Rectal smooth muscle tissue (tissue), 1 donor: ENCODE results near the gene SPEM2.

Source experiments
- H3K27ac ChIP-seq: one replicate; pipeline ENCODE4 v1.7.0; 2013; ENCODE audit warnings: low read depth, low read length, inconsistent platforms
- H3K27me3 ChIP-seq: one replicate; pipeline ENCODE4 v1.7.0; 2013; ENCODE audit warnings: low read length; ENCODE audit not compliant: control insufficient read depth, insufficient read depth
- H3K36me3 ChIP-seq: one replicate; pipeline ENCODE4 v1.7.0; 2013; ENCODE audit warnings: low read length; ENCODE audit not compliant: control insufficient read depth, insufficient read depth
- H3K4me1 ChIP-seq: one replicate; pipeline ENCODE4 v1.7.0; 2013; ENCODE audit warnings: low read length; ENCODE audit not compliant: control insufficient read depth, insufficient read depth
- H3K4me3 ChIP-seq: one replicate; pipeline ENCODE4 v1.7.0; 2013; ENCODE audit warnings: low read length
- H3K9ac ChIP-seq: one replicate; pipeline ENCODE4 v1.7.0; 2013; ENCODE audit warnings: low read length

Gene SPEM2

DNA sequence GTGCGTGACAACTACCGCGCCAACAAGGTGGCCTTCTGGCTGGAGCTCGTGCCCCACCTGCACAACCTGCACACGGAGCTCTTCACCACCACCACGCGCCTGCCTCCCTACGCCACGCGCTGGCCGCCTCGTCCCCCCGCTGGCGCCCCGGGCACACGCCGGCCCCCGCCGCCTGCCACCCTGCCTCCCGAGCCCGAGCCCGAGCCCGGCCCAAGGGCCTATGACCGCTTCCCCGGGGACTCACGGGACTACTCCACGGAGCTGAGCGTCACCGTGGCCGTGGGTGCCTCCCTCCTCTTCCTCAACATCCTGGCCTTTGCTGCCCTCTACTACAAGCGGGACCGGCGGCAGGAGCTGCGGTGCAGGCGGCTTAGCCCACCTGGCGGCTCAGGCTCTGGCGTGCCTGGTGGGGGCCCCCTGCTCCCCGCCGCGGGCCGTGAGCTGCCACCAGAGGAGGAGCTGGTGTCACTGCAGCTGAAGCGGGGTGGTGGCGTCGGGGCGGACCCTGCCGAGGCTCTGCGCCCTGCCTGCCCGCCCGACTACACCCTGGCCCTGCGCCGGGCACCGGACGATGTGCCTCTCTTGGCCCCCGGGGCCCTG is 8.3 kb upstream of the SPEM2 start:
- no peak overlapping the region for H3K27ac ChIP-seq
- no peaks in the 10 kb centered on the region for H3K27me3 ChIP-seq
- H3K4me3 ChIP-seq = no peak overlapping the region
- no peak overlapping the region for H3K9ac ChIP-seq
- no peaks in the 10 kb centered on the region for H3K4me1 ChIP-seq
- no peaks in the 10 kb centered on the region for H3K36me3 ChIP-seq

DNA sequence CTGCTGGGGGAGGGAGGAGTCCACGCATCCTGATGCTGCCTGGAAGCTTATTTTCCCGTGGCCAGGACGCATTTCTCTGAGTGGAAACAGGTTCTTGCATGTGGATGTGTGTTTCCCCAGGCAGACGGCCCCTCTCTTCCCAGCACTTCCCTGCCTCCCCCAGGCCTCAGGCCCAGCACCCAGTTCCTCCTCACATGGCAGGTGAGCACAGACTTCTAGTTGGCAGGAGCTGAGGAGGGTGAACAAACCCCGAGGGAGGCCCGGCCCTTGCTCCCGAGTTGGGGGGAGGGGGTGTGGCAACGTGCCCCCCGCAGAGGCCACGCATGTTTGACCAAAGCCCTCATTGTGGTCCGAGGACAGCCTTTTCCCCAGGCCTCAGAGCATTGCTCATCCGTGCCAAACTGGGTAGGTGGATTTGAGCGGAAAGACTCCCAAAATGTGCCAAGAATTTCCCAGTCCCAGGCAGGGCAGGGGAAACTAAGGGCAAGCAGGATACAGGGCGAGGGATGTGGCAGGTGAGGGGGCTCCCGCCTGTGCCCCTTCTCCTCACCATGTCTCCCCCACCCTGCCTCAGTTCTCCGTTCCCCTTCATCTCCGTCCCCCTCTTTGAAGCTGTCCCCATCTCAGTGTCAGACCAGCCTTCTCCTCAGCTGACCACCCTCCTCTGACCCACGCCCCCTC is 6.8 kb upstream of the SPEM2 start:
- H3K27me3 ChIP-seq = no peaks in the 10 kb centered on the region
- no peaks in the 10 kb centered on the region for H3K4me1 ChIP-seq
- H3K36me3 ChIP-seq = no peaks in the 10 kb centered on the region
- no peak overlapping the region for H3K27ac ChIP-seq
- no peak overlapping the region for H3K4me3 ChIP-seq
- no peak overlapping the region for H3K9ac ChIP-seq

GRCh38 chr17:7419819-7420610 is 5.4 kb upstream of the SPEM2 start, which contains the start of gene SPEM1:
SPEM1 (plus strand) TSS chr17:7420324; CDS start chr17:7420385, 61 bp downstream.
- Histone ChIP-seq H3K27me3 (no peaks in the 10 kb centered on the region), H3K27ac (no peak within 1 kb of the TSS), H3K36me3 (no peaks in the 10 kb centered on the region), H3K9ac (no peak within 1 kb of the TSS), H3K4me1 (no peaks in the 10 kb centered on the region), H3K4me3 (no peak within 1 kb of the TSS)

- Histone ChIP-seq H3K4me3 (no peak overlapping the region), H3K36me3 (no peaks in the 10 kb centered on the region), H3K27me3 (no peaks in the 10 kb centered on the region), H3K9ac (no peak overlapping the region), H3K4me1 (no peaks in the 10 kb centered on the region), H3K27ac (no peak overlapping the region)
Measured at GRCh38 chr17:7421186-7421585, 4.2 kb upstream of the SPEM2 start.

- no peak overlapping the region for H3K27ac ChIP-seq
- no peaks in the 10 kb centered on the region for H3K27me3 ChIP-seq
- no peak overlapping the region for H3K9ac ChIP-seq
- no peaks in the 10 kb centered on the region for H3K36me3 ChIP-seq
- H3K4me3 ChIP-seq = no peak overlapping the region
- no peaks in the 10 kb centered on the region for H3K4me1 ChIP-seq
Measured at GRCh38 chr17:7423679-7424078, 1.7 kb upstream of the SPEM2 start.

- no peaks in the 10 kb centered on the region for H3K27me3 ChIP-seq
- H3K4me1 ChIP-seq = no peaks in the 10 kb centered on the region
- H3K9ac ChIP-seq = no peak overlapping the region
- H3K27ac ChIP-seq = no peak overlapping the region
- no peaks in the 10 kb centered on the region for H3K36me3 ChIP-seq
- H3K4me3 ChIP-seq = no peak overlapping the region
Measured at GRCh38 chr17:7425756-7426155, 340 bp downstream of the SPEM2 start.

GRCh38 chr17:7426203-7426863 is 917 bp downstream of the SPEM2 start:
- no peak overlapping the region for H3K4me3 ChIP-seq
- no peaks in the 10 kb centered on the region for H3K36me3 ChIP-seq
- no peaks in the 10 kb centered on the region for H3K4me1 ChIP-seq
- H3K9ac ChIP-seq = no peak overlapping the region
- no peak overlapping the region for H3K27ac ChIP-seq
- no peaks in the 10 kb centered on the region for H3K27me3 ChIP-seq

- H3K4me1 ChIP-seq = no peaks in the 10 kb centered on the region
- no peaks in the 10 kb centered on the region for H3K27me3 ChIP-seq
- H3K9ac ChIP-seq = no peak overlapping the region
- no peak overlapping the region for H3K4me3 ChIP-seq
- no peaks in the 10 kb centered on the region for H3K36me3 ChIP-seq
- H3K27ac ChIP-seq = no peak overlapping the region
Measured at GRCh38 chr17:7426896-7427489, 1.6 kb downstream of the SPEM2 start.

GRCh38 chr17:7427549-7427948 is 2.1 kb downstream of the SPEM2 start:
- Histone ChIP-seq H3K36me3 (no peaks in the 10 kb centered on the region), H3K27ac (no peak overlapping the region)

GRCh38 chr17:7428557-7428956 is 3.1 kb downstream of the SPEM2 start, which contains the start of gene SPEM3:
SPEM3 (plus strand) TSS chr17:7428857; CDS start chr17:7428903, 46 bp downstream.
- Histone ChIP-seq H3K27ac (no peak within 1 kb of the TSS), H3K36me3 (no peaks in the 10 kb centered on the region), H3K4me3 (no peak within 1 kb of the TSS), H3K4me1 (no peaks in the 10 kb centered on the region), H3K9ac (no peak within 1 kb of the TSS), H3K27me3 (no peaks in the 10 kb centered on the region)

More at GRCh38 chr17:7427549-7427948, 2.1 kb downstream of the SPEM2 start:
- Histone ChIP-seq H3K4me1 (no peaks in the 10 kb centered on the region), H3K4me3 (no peak overlapping the region), H3K27me3 (no peaks in the 10 kb centered on the region), H3K9ac (no peak overlapping the region)

- H3K36me3 ChIP-seq = no peaks in the 10 kb centered on the region
- no peaks in the 10 kb centered on the region for H3K27me3 ChIP-seq
- H3K27ac ChIP-seq = no peak overlapping the region
- no peak overlapping the region for H3K4me3 ChIP-seq
- H3K9ac ChIP-seq = no peak overlapping the region
- no peaks in the 10 kb centered on the region for H3K4me1 ChIP-seq
Measured at GRCh38 chr17:7429722-7430121, 4.3 kb downstream of the SPEM2 start.

GRCh38 chr17:7431231-7431630 is 5.8 kb downstream of the SPEM2 start:
- Histone ChIP-seq H3K27me3 (no peaks in the 10 kb centered on the region), H3K9ac (no peak overlapping the region), H3K4me1 (peaks cover 5% of the 10 kb centered on the region)

More at GRCh38 chr17:7431231-7431630, 5.8 kb downstream of the SPEM2 start:
- no peak overlapping the region for H3K4me3 ChIP-seq
- H3K27ac ChIP-seq = no peak overlapping the region
- H3K36me3 ChIP-seq = no peaks in the 10 kb centered on the region
